Measurements from ENCODE around the gene C2CD4D.
"Not testable (repeated sequence)": the region's sequence is repeated elsewhere in the genome, so short reads cannot be mapped to it uniquely, and the experiment has no call there.

C2CD4D gene

DNA sequence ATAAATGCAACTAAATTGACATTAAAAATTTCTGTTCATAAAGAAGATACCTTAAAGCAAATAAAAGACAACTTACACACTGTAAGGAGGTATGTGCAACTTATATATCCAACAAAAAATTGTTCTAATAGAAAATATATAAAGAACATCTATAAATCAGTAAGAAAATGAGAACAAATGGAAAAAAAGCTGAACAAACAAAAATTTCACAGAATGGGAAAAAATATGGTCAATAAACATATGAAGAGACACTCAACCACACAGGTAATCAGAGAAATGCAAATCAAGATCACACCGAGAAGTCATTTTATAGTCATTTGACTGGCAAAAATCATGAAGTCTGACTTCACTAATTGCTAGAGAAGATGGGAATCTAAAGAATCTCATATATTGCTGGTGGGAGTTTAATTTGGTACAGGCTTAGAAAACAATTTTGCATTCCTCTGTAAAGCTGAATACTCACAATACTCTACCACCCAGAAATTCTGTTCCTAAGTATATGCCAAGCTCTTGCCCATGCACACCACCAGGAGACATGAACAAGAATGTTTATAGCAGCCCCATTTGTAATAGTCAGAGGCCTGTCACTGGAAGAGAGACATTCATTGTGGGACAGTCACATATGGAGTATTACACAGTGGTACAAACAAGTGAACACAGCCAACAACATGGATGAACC, 35.9 kb upstream of the C2CD4D start:
- TF ChIP-seq TAF1 (IDR thresholded peaks at IDR 0.05; ENCODE audit: low read depth, low read length) (no peak), SPI1 (IDR thresholded peaks at IDR 0.05; ENCODE audit: low read depth, low read length) (no peak), POU2F2 (IDR thresholded peaks at IDR 0.05; ENCODE audit: low read depth, low read length) (no peak), PAX5 (IDR thresholded peaks at IDR 0.05; ENCODE audit: insufficient read depth, low read length, severe bottlenecking) (no peak), POLR2AphosphoS5 (IDR thresholded peaks at IDR 0.05; ENCODE audit: low read depth, low read length) (no peak), POLR2A (IDR thresholded peaks at IDR 0.05; ENCODE audit: low read depth, low read length) (no peak)
- no peak for DNase-seq (ENCODE audit: insufficient read length, low spot score)
- no peak for FAIRE-seq

DNA sequence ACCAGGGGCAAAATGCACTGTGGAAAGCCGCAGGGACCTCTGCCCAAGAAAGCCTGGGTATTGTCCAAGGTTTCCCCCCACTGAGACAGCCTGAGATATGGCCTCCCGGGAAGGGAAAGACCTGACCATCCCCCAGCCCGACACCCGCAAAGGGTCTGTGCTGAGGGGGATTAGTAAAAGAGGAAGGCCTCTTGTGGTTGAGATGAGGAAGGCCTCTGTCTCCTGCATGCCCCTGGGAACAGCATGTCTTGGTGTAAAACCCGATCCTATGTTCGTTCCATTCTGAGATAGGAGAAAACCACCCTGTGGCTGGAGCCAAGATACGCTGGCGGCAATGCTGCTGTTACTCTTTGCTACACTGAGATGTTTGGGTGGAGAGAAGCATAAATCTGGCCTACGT, 33.2 kb upstream of the C2CD4D start:
- DNase-seq (ENCODE audit: insufficient read length, low spot score); FAIRE-seq: not testable (repeated sequence)

GRCh38 chr1:151871284-151872030, 31.8 kb upstream of the C2CD4D start:
- DNase-seq (ENCODE audit: insufficient read length, low spot score) (no peak), FAIRE-seq (no peak)
- TF ChIP-seq SPI1 (IDR thresholded peaks at IDR 0.05; ENCODE audit: low read depth, low read length) (no peak), TAF1 (IDR thresholded peaks at IDR 0.05; ENCODE audit: low read depth, low read length) (no peak), POLR2A (IDR thresholded peaks at IDR 0.05; ENCODE audit: low read depth, low read length) (no peak), POU2F2 (IDR thresholded peaks at IDR 0.05; ENCODE audit: low read depth, low read length) (no peak), PAX5 (IDR thresholded peaks at IDR 0.05; ENCODE audit: insufficient read depth, low read length, severe bottlenecking) (no peak), POLR2AphosphoS5 (IDR thresholded peaks at IDR 0.05; ENCODE audit: low read depth, low read length) (no peak)

DNA sequence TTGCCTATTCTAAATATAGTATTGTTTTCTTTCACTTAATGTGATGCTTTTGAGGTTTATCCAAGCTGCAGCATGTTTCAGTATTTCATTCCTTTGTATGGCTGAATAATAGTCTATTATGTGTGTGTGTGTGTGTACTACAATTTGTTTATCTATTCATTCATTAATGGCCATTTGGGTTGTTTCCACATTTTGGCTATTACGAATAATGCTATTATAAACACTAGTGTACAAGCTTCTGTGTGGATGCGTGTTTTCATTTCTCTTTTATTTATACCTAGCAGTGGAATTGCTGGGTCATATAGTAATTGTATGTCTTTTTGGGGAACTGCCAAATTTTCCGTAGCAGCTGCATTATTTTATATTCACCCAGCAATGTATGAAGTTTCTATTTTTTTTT, 28.9 kb upstream of the C2CD4D start:
- no peak for FAIRE-seq
- TF ChIP-seq POLR2A (IDR thresholded peaks at IDR 0.05; ENCODE audit: low read depth, low read length) (no peak), SPI1 (IDR thresholded peaks at IDR 0.05; ENCODE audit: low read depth, low read length) (no peak), POU2F2 (IDR thresholded peaks at IDR 0.05; ENCODE audit: low read depth, low read length) (no peak), PAX5 (IDR thresholded peaks at IDR 0.05; ENCODE audit: insufficient read depth, low read length, severe bottlenecking) (no peak), POLR2AphosphoS5 (IDR thresholded peaks at IDR 0.05; ENCODE audit: low read depth, low read length) (no peak), TAF1 (IDR thresholded peaks at IDR 0.05; ENCODE audit: low read depth, low read length) (no peak)
- no peak for DNase-seq (ENCODE audit: insufficient read length, low spot score)

DNA sequence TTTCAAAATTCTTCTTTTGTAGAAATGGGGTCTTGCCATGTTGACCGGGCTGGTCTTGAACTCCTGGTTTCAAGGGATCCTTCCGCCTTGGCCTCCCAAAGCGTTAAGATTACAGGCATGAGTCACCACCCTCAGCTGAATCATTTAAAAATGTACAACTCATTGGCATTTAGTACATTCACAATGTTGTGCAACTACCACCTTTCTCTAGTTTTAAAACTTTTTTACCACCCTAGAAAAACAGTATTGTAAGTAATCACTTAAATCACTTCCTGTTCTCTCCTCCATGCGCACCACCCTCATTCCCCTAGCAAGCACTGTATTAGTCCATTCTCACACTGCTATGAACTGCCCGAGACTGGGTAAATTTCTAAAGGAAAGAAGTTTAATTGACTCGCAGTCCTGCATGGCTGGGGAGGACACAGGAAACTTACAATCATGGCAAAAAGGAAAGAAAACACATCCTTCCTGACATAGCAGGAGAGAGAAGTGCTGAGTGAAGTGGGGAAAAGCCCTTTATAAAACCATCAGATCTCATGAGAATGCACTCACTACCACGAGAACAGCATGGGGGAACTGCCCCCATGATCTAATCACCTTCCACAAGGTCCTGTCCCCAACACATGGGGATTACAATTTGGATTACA, 28.3 kb upstream of the C2CD4D start:
- DNase-seq (ENCODE audit: insufficient read length, low spot score) (no peak), FAIRE-seq (no peak)
- TF ChIP-seq POLR2AphosphoS5 (IDR thresholded peaks at IDR 0.05; ENCODE audit: low read depth, low read length) (no peak), SPI1 (IDR thresholded peaks at IDR 0.05; ENCODE audit: low read depth, low read length) (no peak), POLR2A (IDR thresholded peaks at IDR 0.05; ENCODE audit: low read depth, low read length) (no peak), POU2F2 (IDR thresholded peaks at IDR 0.05; ENCODE audit: low read depth, low read length) (no peak), PAX5 (IDR thresholded peaks at IDR 0.05; ENCODE audit: insufficient read depth, low read length, severe bottlenecking) (no peak), TAF1 (IDR thresholded peaks at IDR 0.05; ENCODE audit: low read depth, low read length) (no peak)

GRCh38 chr1:151867321-151867720, 27.7 kb upstream of the C2CD4D start:
- FAIRE-seq (no peak), DNase-seq (ENCODE audit: insufficient read length, low spot score) (no peak)
- TF ChIP-seq POU2F2 (IDR thresholded peaks at IDR 0.05; ENCODE audit: low read depth, low read length) (no peak), POLR2A (IDR thresholded peaks at IDR 0.05; ENCODE audit: low read depth, low read length) (no peak)

DNA sequence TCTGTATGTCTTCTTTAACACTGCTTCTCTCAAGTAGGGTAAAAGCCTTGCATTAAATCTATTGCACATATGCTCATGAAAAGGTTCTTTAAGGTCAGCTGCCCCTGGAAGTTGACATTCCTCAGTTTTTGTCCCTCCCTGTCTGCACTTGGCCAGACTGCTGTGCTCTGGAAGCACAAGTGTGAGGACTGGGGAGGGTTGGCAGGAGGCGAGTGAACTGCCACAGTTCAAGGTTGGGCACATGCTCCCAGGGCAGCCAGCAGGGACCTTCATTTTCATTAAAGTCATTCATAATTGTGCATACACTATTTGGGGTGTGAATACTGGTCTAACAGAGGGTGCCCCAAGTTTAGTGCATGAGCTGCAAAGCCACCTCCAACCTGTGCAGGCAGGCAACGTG, 24.8 kb upstream of the C2CD4D start:
- DNase-seq (ENCODE audit: insufficient read length, low spot score) = no peak
- no peak for TF ChIP-seq POU2F2 (IDR thresholded peaks at IDR 0.05; ENCODE audit: low read depth, low read length)
- TF ChIP-seq POLR2AphosphoS5 (IDR thresholded peaks at IDR 0.05; ENCODE audit: low read depth, low read length) = no peak
- TF ChIP-seq PAX5 (IDR thresholded peaks at IDR 0.05; ENCODE audit: insufficient read depth, low read length, severe bottlenecking) = no peak
- no peak for TF ChIP-seq SPI1 (IDR thresholded peaks at IDR 0.05; ENCODE audit: low read depth, low read length)
- no peak for TF ChIP-seq TAF1 (IDR thresholded peaks at IDR 0.05; ENCODE audit: low read depth, low read length)
- TF ChIP-seq POLR2A (IDR thresholded peaks at IDR 0.05; ENCODE audit: low read depth, low read length) = no peak
- no peak for FAIRE-seq

DNA sequence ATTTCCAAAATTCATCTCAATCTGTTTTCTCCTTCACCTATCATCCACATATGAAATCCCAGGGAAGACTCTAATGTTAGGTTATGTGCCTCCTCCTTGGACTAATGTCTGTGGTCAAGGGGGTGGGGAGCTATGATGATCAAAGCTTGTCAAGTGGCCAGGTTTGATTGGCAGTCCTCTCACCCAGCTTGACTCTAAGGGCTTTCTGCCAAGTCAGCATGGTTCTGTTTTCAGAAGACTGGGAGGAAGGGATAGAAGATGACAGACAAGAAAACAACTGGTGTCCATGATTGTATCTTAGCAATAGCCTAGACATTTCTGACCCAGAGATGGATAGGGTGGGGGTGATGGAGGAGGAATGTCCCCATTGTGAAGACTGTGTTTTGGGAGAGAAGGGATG, 23.0 kb upstream of the C2CD4D start:
- FAIRE-seq (no peak), DNase-seq (ENCODE audit: insufficient read length, low spot score) (no peak)
- no peak for TF ChIP-seq POLR2A (IDR thresholded peaks at IDR 0.05; ENCODE audit: low read depth, low read length)
- no peak for TF ChIP-seq POU2F2 (IDR thresholded peaks at IDR 0.05; ENCODE audit: low read depth, low read length)
- TF ChIP-seq SPI1 (IDR thresholded peaks at IDR 0.05; ENCODE audit: low read depth, low read length) = no peak
- TF ChIP-seq PAX5 (IDR thresholded peaks at IDR 0.05; ENCODE audit: insufficient read depth, low read length, severe bottlenecking) = no peak
- TF ChIP-seq TAF1 (IDR thresholded peaks at IDR 0.05; ENCODE audit: low read depth, low read length) = no peak

- TF ChIP-seq POLR2A (IDR thresholded peaks at IDR 0.05; ENCODE audit: low read depth, low read length) (no peak), TAF1 (IDR thresholded peaks at IDR 0.05; ENCODE audit: low read depth, low read length) (no peak), SPI1 (IDR thresholded peaks at IDR 0.05; ENCODE audit: low read depth, low read length) (no peak), POLR2AphosphoS5 (IDR thresholded peaks at IDR 0.05; ENCODE audit: low read depth, low read length) (no peak), PAX5 (IDR thresholded peaks at IDR 0.05; ENCODE audit: insufficient read depth, low read length, severe bottlenecking) (no peak), POU2F2 (IDR thresholded peaks at IDR 0.05; ENCODE audit: low read depth, low read length) (no peak)
- FAIRE-seq (no peak), DNase-seq (ENCODE audit: insufficient read length, low spot score) (no peak)
Measured at GRCh38 chr1:151860504-151861187, 21.0 kb upstream of the C2CD4D start.
